Limb (tissue), 2 donors: ENCODE data around the gene SEC61A2.

Experiments
- DNase-seq, 2 donors: peaks; one replicate each; pipeline ENCODE4 v3.0.0-alpha.2; 2016; ENCODE audit errors: extremely low spot score in 2 of 2

Gene SEC61A2

DNA sequence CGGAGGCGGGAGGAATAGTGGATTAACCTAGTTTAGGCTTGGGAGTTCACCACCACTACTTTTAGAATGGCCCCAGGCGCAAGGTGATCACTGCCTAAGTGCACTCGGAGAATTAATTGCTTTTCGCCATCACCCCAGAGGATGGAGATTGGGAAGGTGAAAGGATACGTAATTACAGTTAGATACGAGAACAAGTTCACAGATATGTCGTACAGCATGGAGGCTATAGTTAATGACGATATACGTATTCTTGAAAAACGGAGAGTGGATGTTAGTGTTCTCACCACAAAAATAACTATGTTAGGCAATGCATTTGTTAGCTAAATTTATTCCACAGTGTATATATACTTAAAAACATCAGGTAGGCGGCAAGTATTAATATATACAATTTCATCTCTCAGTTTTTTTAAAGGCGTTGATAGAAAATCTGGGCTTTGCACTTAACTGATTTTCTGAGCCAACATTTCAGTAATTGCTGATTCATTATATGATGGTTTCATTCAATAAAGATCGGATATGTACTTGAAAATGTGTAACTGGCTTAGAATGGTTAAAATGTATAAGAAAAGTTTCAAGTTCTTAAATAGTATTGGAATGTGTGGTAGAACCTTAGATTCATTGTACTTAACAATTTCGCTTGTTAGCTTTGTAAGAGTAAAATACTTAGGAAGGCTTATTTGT is 67.2 kb downstream of the SEC61A2 start:
- no peak for DNase-seq

DNA sequence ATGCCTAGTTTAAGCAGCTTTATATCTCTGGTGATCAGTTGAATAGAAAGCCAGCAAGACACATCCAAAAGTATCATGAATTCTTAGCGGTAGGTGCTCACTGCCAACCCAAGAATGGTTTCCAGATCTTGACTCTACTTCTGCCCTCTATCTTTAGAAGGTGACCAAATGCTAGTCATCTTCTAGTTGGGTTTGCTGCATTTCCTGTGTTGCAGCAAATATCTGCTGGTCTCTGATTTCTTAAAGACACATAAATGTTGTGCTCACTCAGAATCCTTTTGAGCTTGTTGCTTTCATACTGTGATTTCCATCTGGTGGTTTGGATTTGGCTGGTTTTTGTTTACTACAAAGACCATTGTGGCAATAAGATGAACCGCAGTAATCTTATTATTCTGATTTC is 68.7 kb downstream of the SEC61A2 start:
- DNase-seq: no peak

DNA sequence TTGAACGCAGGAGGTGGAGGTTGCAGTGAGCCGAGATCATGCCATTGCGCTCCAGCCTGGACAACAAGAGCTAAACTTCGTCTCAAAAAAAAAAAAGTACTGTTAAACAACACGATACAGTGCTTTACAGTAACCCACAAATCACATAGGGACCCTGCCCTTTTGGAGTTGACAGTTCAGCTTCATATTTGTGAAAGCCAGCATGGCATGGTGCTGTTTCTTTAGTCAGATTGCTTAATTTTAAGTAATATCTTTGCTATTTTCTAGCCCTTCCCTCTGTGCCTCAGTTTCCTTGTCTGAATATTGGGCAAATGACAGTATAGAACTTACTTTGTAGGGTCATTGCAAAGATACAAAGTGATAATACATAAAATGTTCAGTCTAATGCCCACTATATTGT is 71.4 kb downstream of the SEC61A2 start:
- DNase-seq: no peak

DNA sequence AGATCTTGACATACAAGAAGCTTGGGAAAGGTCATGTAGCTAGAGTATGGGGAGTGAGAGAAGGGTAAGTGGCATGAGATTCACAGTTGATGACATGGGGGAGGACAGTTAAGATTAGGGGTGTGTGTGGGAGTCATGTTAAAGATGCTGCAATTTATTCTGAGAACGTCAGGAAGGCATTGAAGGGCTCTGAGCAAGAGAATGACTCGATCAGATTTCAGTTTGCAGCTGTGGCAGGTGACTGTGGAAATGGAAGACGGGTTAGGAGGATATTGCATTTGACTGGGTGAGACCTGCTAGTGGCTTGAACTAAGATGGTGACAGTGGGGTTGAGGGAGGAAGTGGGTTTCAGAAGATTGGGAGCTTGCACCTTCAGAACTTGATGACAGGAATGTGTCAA is 72.1 kb downstream of the SEC61A2 start:
- no peak for DNase-seq

DNA sequence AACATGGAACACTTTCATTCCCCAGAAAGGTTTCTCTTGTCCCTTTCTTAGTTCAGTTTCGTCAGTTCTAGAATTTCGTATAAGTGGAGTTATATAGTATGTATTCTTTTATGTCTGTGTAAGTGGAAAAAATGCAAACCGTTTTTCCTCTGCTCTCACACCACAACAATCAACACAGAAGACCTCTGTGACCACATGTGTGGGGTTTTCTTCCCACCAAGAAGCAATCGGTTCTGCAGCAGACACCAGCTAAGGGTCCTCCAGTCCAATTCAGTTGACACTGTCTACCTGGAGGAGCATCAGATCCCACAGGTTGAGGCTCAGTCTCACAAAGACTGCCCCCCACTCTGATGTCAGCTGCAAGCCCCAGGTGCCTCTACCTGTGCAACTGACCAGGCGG is 72.7 kb downstream of the SEC61A2 start:
- no peak for DNase-seq

- no peak for DNase-seq
These were observed 75.6 kb downstream of the SEC61A2 start for GRCh38 chr10:12205082-12205481.

- no peak for DNase-seq
These were observed 77.6 kb downstream of the SEC61A2 start for GRCh38 chr10:12207114-12207513.

- DNase-seq: no peak
These were observed 79.0 kb downstream of the SEC61A2 start for GRCh38 chr10:12208460-12208859.

DNA sequence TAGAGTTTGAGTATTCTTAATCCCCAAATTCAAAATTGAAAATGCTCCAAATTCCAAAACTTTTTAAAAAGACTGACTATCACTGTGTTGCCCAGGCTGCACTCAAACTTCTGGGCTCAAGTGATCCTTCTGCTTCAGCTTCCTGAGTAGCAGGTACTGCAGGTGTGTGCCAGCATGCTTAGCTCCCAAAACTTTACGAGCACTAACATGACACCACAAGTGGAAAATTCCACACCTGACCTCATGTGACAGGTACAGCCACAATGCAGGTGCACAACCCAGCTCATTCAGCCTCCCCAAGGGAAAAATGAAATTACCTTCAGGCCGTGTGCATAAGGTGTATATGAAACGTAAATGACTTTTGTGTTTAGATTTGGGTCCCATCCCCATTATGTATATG is 83.0 kb downstream of the SEC61A2 start:
- no peak for DNase-seq

DNA sequence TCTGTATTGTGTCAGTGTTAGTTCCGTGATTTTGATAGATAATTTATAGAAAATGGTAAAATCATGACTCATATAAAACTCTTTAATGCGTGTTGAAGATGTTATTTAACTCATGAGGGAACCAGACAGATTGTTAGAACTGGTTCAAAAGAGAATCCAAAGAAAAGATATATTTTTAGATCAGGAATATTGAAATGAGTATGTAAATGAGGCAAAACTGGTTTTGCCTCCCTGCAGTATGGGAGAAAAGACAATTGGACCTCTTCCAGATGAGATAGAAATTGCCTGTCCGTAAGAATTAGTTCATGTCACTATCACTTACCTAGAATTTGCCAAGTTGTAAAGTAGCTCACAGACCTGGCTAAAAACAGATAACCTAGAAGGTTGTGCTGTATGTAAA is 84.1 kb downstream of the SEC61A2 start:
- no peak for DNase-seq

- no peak for DNase-seq
These were observed 84.6 kb downstream of the SEC61A2 start for GRCh38 chr10:12214093-12214492.

DNA sequence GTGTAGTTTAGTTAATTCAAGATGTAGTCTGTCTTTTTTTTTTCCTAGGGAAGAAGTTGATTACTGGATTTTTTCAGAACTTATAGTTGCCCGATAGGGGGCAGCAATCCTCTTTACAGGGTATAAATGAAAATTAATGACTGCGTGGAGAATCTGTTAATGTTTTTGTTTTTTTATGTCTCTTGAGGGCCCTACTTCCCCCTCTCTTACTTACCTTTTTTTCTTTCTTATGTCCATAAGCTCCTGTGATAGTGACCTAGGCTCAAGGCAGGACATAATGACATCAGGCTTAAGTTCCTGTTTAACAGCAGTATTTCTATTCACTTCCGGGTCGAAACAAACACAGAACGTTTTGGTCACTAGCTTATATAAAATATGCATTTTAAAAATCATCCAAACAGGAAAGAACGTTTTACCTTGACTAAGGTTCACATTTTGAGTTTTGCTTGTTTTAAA is 85.3 kb downstream of the SEC61A2 start:
- peak; percentile 38 to 68 for DNase-seq
